Nephron (organoid): ENCODE data around the gene RFFL.

Source experiments
- H3K27ac Mint-ChIP-seq, 3 experiments: 2 replicates each; pipeline ENCODE4 v1.8.0; 2020; ENCODE audit warnings: mixed read lengths in 3 of 3, mild to moderate bottlenecking in 2 of 3, moderate library complexity in 1 of 3
- H3K27me3 Mint-ChIP-seq: 2 replicates; pipeline ENCODE4 v1.8.0; 2021; ENCODE audit warnings: low read depth, mild to moderate bottlenecking, moderate library complexity, mixed read lengths
- H3K36me3 Mint-ChIP-seq: 2 replicates; pipeline ENCODE4 v1.8.0; 2020; ENCODE audit warnings: low read depth, mixed read lengths
- H3K4me1 Mint-ChIP-seq: 2 replicates; pipeline ENCODE4 v1.8.0; 2020; ENCODE audit warnings: mixed read lengths
- H3K4me3 Mint-ChIP-seq, 3 experiments: 2 replicates each; pipeline ENCODE4 v1.8.0; 2020; ENCODE audit warnings: mild to moderate bottlenecking in 3 of 3, mixed read lengths in 3 of 3, moderate library complexity in 2 of 3
- H3K9me3 Mint-ChIP-seq: 2 replicates; pipeline ENCODE4 v1.8.0; 2020; ENCODE audit warnings: mixed read lengths
- TF ChIP-seq, protein P1 (sequence below), 3 experiments: fragments of 200-600 bp; sonication (generic); IDR thresholded peaks; one replicate each; pipeline ENCODE4 v1.5.0; 2021; ENCODE audit warnings: antibody characterized with exemption in 3 of 3; ENCODE audit not compliant: unreplicated experiment in 3 of 3

The RFFL gene

DNA sequence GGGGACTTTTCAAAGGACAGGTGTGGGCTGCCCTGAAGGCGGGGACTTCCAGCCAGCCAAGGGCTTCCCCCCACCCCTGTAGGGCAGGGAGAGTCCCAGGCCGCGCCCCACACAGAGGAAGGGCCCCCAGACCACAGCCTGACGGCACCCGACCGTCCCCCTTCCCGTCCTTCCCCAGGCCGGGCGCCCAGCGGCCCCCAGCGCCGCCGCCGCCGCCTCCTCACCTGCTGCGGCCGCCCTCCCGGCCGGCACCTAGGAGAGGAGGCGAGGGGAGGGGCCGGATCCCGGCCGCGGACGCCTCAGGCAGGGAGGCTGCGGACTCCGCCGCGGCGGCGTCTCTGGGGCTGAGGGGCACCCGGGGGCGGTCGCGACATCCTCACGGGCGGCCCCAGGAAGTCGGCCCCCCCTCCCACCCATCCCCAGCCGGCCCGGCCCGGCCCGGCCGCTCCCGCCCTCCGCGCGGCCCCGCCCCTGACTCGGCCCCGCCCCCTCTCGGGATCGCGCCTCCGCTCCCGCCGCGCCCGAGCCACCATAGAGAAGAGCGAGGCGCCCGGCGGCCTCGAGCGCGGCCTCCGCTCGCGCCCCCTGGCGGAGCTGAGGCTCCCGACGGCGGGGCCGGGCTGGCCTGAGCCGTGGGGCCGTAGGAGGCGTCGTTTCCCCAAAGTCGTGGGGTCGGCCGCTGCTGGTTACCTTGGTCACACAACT lies 25.5 kb upstream of the RFFL start:
- H3K36me3 Mint-ChIP-seq, result no peaks in the 10 kb centered on the region
- H3K27ac Mint-ChIP-seq, result peak overlapping the region; percentile 84 to 91 (median 90)
- H3K9me3 Mint-ChIP-seq, result no peaks in the 10 kb centered on the region
- peaks cover 9% of the 10 kb centered on the region for H3K27me3 Mint-ChIP-seq
- TF ChIP-seq, protein P1, sequence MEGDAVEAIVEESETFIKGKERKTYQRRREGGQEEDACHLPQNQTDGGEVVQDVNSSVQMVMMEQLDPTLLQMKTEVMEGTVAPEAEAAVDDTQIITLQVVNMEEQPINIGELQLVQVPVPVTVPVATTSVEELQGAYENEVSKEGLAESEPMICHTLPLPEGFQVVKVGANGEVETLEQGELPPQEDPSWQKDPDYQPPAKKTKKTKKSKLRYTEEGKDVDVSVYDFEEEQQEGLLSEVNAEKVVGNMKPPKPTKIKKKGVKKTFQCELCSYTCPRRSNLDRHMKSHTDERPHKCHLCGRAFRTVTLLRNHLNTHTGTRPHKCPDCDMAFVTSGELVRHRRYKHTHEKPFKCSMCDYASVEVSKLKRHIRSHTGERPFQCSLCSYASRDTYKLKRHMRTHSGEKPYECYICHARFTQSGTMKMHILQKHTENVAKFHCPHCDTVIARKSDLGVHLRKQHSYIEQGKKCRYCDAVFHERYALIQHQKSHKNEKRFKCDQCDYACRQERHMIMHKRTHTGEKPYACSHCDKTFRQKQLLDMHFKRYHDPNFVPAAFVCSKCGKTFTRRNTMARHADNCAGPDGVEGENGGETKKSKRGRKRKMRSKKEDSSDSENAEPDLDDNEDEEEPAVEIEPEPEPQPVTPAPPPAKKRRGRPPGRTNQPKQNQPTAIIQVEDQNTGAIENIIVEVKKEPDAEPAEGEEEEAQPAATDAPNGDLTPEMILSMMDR (IDR thresholded peaks at IDR 0.05; ENCODE audit: unreplicated experiment in 3 of 3), result peak; percentile 79 to 85 (median 82)
- H3K4me3 Mint-ChIP-seq, result peak overlapping the region; percentile 89 to 93 (median 93)
- peaks cover 16% of the 10 kb centered on the region for H3K4me1 Mint-ChIP-seq

DNA sequence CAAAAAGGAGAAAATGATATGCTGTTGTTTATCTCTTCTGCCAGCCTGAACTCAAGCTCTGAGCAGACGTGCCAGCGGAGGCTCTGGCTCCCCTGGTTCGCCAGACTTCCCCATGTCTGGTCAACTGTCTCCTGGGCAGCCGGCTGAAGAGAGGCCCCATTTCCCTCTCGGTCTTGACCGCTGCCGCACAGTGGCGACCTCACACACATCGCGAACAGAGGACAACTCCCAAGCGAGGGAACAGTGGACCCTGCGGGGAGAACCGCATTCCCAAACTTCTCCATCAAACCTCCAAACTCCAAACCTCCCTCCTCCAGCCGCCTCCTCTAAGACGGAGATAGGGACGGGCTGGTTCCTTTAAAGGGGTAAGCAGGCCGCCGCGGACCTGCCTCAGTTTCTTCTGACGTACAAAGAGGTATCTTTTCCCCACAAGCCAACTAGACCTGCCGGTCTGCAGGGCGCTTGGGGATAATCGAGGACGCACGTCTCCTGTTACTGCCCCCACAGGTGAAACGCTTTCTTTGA lies 24.9 kb upstream of the RFFL start:
- H3K4me1 Mint-ChIP-seq, result peaks cover 16% of the 10 kb centered on the region
- no peaks in the 10 kb centered on the region for H3K9me3 Mint-ChIP-seq
- H3K4me3 Mint-ChIP-seq, result peak overlapping the region; percentile 89 to 93 (median 93)
- TF ChIP-seq, protein P1 (IDR thresholded peaks at IDR 0.05; ENCODE audit: unreplicated experiment in 3 of 3), result no peak
- H3K27ac Mint-ChIP-seq, result peak overlapping the region; percentile 84 to 91 (median 90)
- H3K36me3 Mint-ChIP-seq, result no peaks in the 10 kb centered on the region
- H3K27me3 Mint-ChIP-seq, result peaks cover 9% of the 10 kb centered on the region

DNA sequence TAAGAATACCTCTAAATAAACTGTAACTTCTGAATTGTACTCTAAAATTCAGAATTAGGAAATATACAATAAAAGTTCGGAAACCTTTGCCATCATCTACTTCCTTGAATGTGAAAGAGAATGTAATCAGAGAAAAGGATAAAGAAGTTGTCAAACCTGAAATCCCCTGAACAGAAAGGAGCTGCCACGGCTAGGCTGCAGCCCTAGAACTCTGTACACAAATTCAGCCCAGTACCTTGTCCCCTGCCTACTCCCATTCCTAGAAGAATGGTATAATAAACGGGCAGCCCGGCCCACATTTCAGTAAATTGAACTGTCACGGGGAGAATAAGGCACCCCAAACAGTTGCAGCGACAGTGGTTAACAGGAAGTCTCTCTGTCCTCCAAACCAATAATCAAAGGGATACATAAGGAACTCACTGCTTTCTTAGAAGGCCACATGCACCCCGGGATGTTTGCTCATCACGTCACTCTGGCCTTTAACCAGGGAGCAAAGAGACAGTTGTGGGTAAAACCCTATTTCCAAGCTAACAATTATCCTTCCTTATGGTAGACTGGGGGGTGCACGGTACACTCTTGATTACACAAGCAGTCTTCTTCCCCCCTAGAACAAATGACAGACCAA lies 24.3 kb upstream of the RFFL start:
- Mint-ChIP-seq H3K36me3 (no peaks in the 10 kb centered on the region), H3K4me3 (peak overlapping the region; percentile 89 to 93 (median 93)), H3K27ac (peak overlapping the region; percentile 84 to 91 (median 90)), H3K4me1 (peaks cover 16% of the 10 kb centered on the region), H3K9me3 (no peaks in the 10 kb centered on the region), H3K27me3 (peaks cover 9% of the 10 kb centered on the region)
- TF ChIP-seq, protein P1 (IDR thresholded peaks at IDR 0.05; ENCODE audit: unreplicated experiment in 3 of 3), result no peak

DNA sequence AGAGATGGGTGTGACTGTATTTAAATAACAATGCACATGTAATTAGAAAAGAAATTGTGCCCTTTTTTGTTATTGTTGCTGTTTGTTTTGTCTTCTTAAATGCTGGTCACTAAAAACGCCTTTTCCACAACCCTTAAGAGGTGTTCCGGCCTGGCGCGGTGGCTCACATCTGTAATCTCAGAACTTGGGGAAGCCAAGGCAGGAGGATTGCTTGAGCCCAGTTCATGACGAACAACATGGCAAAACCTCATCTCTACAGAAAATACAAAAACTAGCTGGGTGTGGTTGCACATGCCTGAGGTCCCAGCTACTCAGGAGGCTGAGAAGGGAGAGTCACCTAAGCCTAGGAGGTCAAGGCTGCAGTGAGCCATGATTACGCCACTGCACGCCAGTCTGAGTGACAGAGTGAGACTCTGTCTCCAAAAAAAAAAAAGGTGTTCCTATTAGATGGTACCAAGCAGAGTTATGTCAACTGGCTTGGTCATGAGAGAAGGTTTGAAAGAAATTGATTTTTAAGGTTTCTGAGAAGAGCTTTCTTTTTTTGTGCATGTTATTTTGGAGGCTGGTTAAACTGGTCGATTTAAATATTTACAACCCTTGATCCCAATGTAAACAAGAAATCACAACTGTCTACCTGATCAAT lies 23.5 kb upstream of the RFFL start:
- Mint-ChIP-seq H3K27ac (peak overlapping the region; percentile 84 to 91 (median 90)), H3K9me3 (no peaks in the 10 kb centered on the region), H3K4me3 (peak overlapping the region; percentile 89 to 93 (median 93)), H3K27me3 (peaks cover 9% of the 10 kb centered on the region), H3K4me1 (peaks cover 20% of the 10 kb centered on the region), H3K36me3 (no peaks in the 10 kb centered on the region)
- TF ChIP-seq, protein P1 (IDR thresholded peaks at IDR 0.05; ENCODE audit: unreplicated experiment in 3 of 3), result no peak

DNA sequence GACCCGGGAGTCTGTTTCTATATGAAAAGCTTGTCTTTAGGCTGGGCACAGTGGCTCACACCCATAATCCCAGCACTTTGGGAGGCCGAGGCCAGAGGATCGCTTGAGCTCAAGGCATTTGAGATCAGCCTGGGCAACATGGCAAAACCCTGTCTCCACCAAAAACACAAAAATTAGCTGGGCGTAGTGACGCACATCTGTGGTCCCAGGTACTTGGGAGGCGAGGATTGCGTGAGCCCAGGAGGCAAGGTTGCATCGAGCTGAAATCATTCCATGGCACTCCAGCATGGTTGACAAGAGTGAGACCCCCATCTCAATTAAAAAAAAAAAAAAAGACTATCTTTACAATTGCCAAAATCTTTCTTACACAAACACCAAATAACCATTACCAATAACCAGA lies 22.7 kb upstream of the RFFL start:
- TF ChIP-seq, protein P1 (IDR thresholded peaks at IDR 0.05; ENCODE audit: unreplicated experiment in 3 of 3), result no peak
- Mint-ChIP-seq H3K9me3 (no peaks in the 10 kb centered on the region), H3K4me1 (peaks cover 26% of the 10 kb centered on the region), H3K36me3 (no peaks in the 10 kb centered on the region), H3K27me3 (peaks cover 7% of the 10 kb centered on the region), H3K4me3 (peak overlapping the region; percentile 31 to 59 (median 49)), H3K27ac (no peak overlapping the region)
